K562 (cell line): ENCODE results near the gene H2AZ2.

Experiments used
- CHD2 ChIP-seq: IDR thresholded peaks from 2 replicates; pipeline ENCODE4 v1.6.1; 2011; ENCODE audit warnings: low read depth, low read length
- FOS ChIP-seq: IDR thresholded peaks from 3 replicates; pipeline ENCODE4 v1.6.1; 2011; ENCODE audit not compliant: insufficient read length; ENCODE audit errors: extremely low read depth
- POLR2A ChIP-seq: fragments of 450-650 bp; conservative IDR thresholded peaks from 2 replicates; pipeline ENCODE4 v1.6.1; 2016
- RCOR1 ChIP-seq, 2 experiments: IDR thresholded peaks; 2 replicates each; pipeline ENCODE4 v1.6.1; 2012; ENCODE audit warnings: low read depth in 2 of 2, low read length in 2 of 2, borderline replicate concordance in 1 of 2, improper control_type of control experiment in 1 of 2
- ZC3H8 ChIP-seq: fragments of 450-650 bp; IDR thresholded peaks from 2 replicates; pipeline ENCODE4 v1.6.1; 2017
- ZNF274 ChIP-seq: IDR thresholded peaks from 2 replicates; pipeline ENCODE4 v1.6.1; 2011; ENCODE audit warnings: low read depth, mild to moderate bottlenecking, low read length, moderate library complexity, borderline replicate concordance
- TF ChIP-seq, protein P1 (sequence below): fragments of 250-450 bp; sonication (Bioruptor Pico); IDR thresholded peaks from 2 replicates; pipeline ENCODE4 v1.5.0; 2021
- TF ChIP-seq, protein P2 (sequence below), 3 experiments: IDR thresholded peaks in 2 of 3; conservative IDR thresholded peaks in 1 of 3; 2 replicates each; pipeline ENCODE4 v1.5.1; 2011 to 2012; ENCODE audit warnings: low read length in 3 of 3, mild to moderate bottlenecking in 3 of 3, control low read depth in 2 of 3, improper control_type of control experiment in 1 of 3, inconsistent platforms in 1 of 3, low read depth in 1 of 3, mixed read lengths in 1 of 3, moderate library complexity in 1 of 3; ENCODE audit not compliant: insufficient read depth in 2 of 3

DNA sequence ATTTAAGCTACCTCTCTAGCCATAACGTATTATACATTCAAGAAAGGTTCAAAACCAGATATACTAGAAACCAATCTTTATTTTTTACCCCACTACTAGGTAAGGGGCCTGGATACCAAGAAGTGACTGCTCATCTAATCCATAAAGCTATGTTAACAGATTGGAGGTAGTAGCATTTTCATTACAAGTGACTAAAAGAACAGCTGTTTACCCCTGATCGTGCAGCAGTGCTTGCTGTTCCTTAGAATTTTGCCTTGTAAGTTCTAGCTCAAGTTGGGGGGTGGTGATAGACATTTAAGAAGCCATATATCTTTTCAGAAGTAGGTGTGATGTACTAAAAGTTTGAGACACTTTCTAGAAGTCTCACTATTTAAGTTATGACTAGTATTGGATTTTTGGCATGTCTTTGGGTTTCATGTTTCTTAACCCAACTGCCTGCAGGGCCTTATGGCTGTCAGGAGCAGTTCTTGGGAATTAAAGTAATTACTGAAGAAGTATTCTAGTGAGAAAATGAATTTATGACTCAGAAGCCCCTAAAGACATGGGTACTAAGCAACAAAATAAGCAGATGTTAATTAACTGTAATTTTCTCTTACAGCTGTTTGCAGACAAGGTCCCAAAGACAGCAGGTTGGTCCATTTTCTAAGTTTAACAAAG lies 49.1 kb downstream of the H2AZ2 start:
- no peak for TF ChIP-seq ZNF274
- TF ChIP-seq, protein P1, sequence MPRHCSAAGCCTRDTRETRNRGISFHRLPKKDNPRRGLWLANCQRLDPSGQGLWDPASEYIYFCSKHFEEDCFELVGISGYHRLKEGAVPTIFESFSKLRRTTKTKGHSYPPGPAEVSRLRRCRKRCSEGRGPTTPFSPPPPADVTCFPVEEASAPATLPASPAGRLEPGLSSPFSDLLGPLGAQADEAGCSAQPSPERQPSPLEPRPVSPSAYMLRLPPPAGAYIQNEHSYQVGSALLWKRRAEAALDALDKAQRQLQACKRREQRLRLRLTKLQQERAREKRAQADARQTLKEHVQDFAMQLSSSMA (CRISPR knock-in tag): no peak
- no peak for TF ChIP-seq POLR2A
- TF ChIP-seq FOS: no peak
- TF ChIP-seq ZC3H8: no peak
- TF ChIP-seq, protein P2, sequence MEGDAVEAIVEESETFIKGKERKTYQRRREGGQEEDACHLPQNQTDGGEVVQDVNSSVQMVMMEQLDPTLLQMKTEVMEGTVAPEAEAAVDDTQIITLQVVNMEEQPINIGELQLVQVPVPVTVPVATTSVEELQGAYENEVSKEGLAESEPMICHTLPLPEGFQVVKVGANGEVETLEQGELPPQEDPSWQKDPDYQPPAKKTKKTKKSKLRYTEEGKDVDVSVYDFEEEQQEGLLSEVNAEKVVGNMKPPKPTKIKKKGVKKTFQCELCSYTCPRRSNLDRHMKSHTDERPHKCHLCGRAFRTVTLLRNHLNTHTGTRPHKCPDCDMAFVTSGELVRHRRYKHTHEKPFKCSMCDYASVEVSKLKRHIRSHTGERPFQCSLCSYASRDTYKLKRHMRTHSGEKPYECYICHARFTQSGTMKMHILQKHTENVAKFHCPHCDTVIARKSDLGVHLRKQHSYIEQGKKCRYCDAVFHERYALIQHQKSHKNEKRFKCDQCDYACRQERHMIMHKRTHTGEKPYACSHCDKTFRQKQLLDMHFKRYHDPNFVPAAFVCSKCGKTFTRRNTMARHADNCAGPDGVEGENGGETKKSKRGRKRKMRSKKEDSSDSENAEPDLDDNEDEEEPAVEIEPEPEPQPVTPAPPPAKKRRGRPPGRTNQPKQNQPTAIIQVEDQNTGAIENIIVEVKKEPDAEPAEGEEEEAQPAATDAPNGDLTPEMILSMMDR (IDR thresholded peaks at IDR 0.05 in 2 of 3, conservative IDR thresholded peaks at IDR 0.05 in 1 of 3; ENCODE audit: insufficient read depth in 2 of 3, low read depth in 1 of 3, low read length in 3 of 3): no peak
- no peak for TF ChIP-seq RCOR1 (IDR thresholded peaks at IDR 0.05; ENCODE audit: borderline replicate concordance in 1 of 2, low read depth in 2 of 2, low read length in 2 of 2)
- TF ChIP-seq CHD2: no peak
